HG03457 (cell line): ENCODE results near the gene GPATCH3.
"Not testable (repeated sequence)": the region's sequence is repeated elsewhere in the genome, so short reads cannot be mapped to it uniquely, and the experiment has no call there.

Experiments used
- ATAC-seq: cut with Tn5 transposase; IDR thresholded peaks from one replicate; pipeline ENCODE4 v1.9.1; 2021; ENCODE audit warnings: moderate number of reproducible peaks; ENCODE audit not compliant: unreplicated experiment

The GPATCH3 gene

GRCh38 chr1:26913389-26913753, 13.1 kb upstream of the GPATCH3 start:
- ATAC-seq = no peak

- ATAC-seq = no peak
Observed at GRCh38 chr1:26912147-26912490, 11.9 kb upstream of the GPATCH3 start.

GRCh38 chr1:26911399-26912146, 11.3 kb upstream of the GPATCH3 start:
- ATAC-seq = no peak

GRCh38 chr1:26910343-26911160, 10.3 kb upstream of the GPATCH3 start:
- ATAC-seq = no peak

- ATAC-seq = no peak
Observed at GRCh38 chr1:26909951-26910342, 9.7 kb upstream of the GPATCH3 start.

GRCh38 chr1:26907071-26907917, 7.0 kb upstream of the GPATCH3 start:
- ATAC-seq = no peak

GRCh38 chr1:26900815-26901511, 696 bp upstream of the GPATCH3 start:
- ATAC-seq = no peak

GRCh38 chr1:26897351-26897750, 2.9 kb downstream of the GPATCH3 start:
- no peak for ATAC-seq

- ATAC-seq = no peak
Observed at GRCh38 chr1:26894263-26894662, 6.0 kb downstream of the GPATCH3 start.

GRCh38 chr1:26890467-26890796, 9.8 kb downstream of the GPATCH3 start:
- no peak for ATAC-seq

- ATAC-seq = no peak
Observed at GRCh38 chr1:26889551-26890466, 10.5 kb downstream of the GPATCH3 start, which contains the start of gene GPN2. GPN2 (minus strand) TSS chr1:26890283; CDS start chr1:26890096, 187 bp downstream.

- ATAC-seq = no peak
Observed at GRCh38 chr1:26888231-26888630, 12.0 kb downstream of the GPATCH3 start.

GRCh38 chr1:26887125-26887524, 13.1 kb downstream of the GPATCH3 start:
- no peak for ATAC-seq

GRCh38 chr1:26882696-26883463, 17.4 kb downstream of the GPATCH3 start:
- no peak for ATAC-seq

GRCh38 chr1:26881611-26882010, 18.7 kb downstream of the GPATCH3 start:
- ATAC-seq = not testable (repeated sequence)

- no peak for ATAC-seq
Observed at GRCh38 chr1:26879793-26880192, 20.5 kb downstream of the GPATCH3 start.

- no peak for ATAC-seq
Observed at GRCh38 chr1:26877326-26877725, 22.9 kb downstream of the GPATCH3 start.

GRCh38 chr1:26874896-26875295, 25.4 kb downstream of the GPATCH3 start:
- no peak for ATAC-seq

GRCh38 chr1:26873097-26873496, 27.2 kb downstream of the GPATCH3 start:
- not testable (repeated sequence) for ATAC-seq
